ENCODE results near the gene RPL38. TPM values are rescaled to one million over a fixed set of nuclear protein-coding genes. Genes with fewer than 3 reads are reported as not detected.

The RPL38 gene
- total and polyA plus RNA-seq, 2 of the 4 experiments (the other 2 are of a cell fraction): 111 to 527 TPM

DNA sequence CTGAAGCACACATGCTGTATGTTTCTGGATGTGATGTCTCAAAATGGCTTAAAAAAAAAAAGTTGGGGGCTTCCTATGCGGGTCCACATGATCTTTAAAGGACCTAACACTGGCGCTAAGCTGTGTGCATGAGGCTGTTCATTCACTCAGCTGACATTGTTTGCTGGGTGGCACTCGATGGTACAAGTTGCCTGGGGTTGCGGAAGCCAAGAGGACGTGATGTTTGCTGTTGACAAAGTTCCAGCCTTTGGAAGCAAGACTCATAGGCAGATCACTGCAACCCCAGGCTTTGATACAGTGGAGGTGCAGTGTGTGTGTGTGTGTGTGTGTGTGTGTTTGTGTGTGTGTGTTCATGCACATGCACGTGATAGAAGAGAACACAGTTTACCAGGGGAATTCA, 41.1 kb downstream of the RPL38 start:
- Histone ChIP-seq H2BK5ac (ENCODE audit: low read depth, low read length, poor library complexity, severe bottlenecking) (no peak overlapping the region), H2BK120ac (ENCODE audit: low read depth, low read length) (no peak overlapping the region), H3K27me3 (ENCODE audit: control insufficient read depth, insufficient read depth, low read length) (no peaks in the 10 kb centered on the region), H3K23ac (ENCODE audit: low read depth, low read length) (no peak overlapping the region), H2AFZ (replicated peaks; ENCODE audit: low read length, poor library complexity) (no peak overlapping the region), H4K20me1 (ENCODE audit: insufficient read depth, low read length) (no peaks in the 10 kb centered on the region), H3K4ac (ENCODE audit: low read depth, low read length) (no peak overlapping the region), H3K9me1 (ENCODE audit: insufficient read depth, low read length) (no peaks in the 10 kb centered on the region), H3K36me3 (ENCODE audit: control insufficient read depth, insufficient read depth, low read length) (no peaks in the 10 kb centered on the region), H3K27ac (ENCODE audit: insufficient read depth, low read length) (no peak overlapping the region), H3K4me2 (ENCODE audit: low read depth, low read length) (no peak overlapping the region), H3K4me1 (ENCODE audit: control insufficient read depth, insufficient read depth, low read length) (no peaks in the 10 kb centered on the region), H4K5ac (ENCODE audit: low read depth, low read length) (no peak overlapping the region), H4K8ac (ENCODE audit: low read depth in 2 of 2, low read length in 2 of 2) (no peak overlapping the region), H3K14ac (replicated peaks; ENCODE audit: low read depth, low read length) (no peak overlapping the region), H2BK20ac (ENCODE audit: low read depth, low read length) (no peak overlapping the region), H2AK5ac (ENCODE audit: low read depth, low read length) (no peak overlapping the region), H3K9ac (ENCODE audit: low read depth, low read length) (no peak overlapping the region), H3K18ac (ENCODE audit: low read depth, low read length) (no peak overlapping the region), H3K9me3 (ENCODE audit: control insufficient read depth, insufficient read depth, low read length) (no peaks in the 10 kb centered on the region), H2AK9ac (replicated peaks; ENCODE audit: low read depth, low read length, poor library complexity) (no peak overlapping the region), H3K56ac (ENCODE audit: extremely low read depth, insufficient read depth, low read length) (no peak overlapping the region), H4K91ac (ENCODE audit: insufficient read depth, low read depth, low read length) (no peak overlapping the region), H3K4me3 (ENCODE audit: insufficient read depth, low read depth, low read length) (no peak overlapping the region), H2BK15ac (ENCODE audit: low read depth, low read length) (no peak overlapping the region), H3K79me1 (ENCODE audit: low read depth in 1 of 2, low read length in 2 of 2) (no peaks in the 10 kb centered on the region)
- CTCF ChIA-PET: no interaction called here
- ATAC-seq (ENCODE audit: low read depth): no peak
- no peak for DNase-seq
- WGBS, 2 experiments (ENCODE audit: extremely low coverage in 2 of 2, insufficient read length in 1 of 2): 72% methylated on average over 2 of the region's 6 CpGs; no CpG with 5 or more reads in 1 of the 2 experiments
- no TSS peak for BruUV-seq (replicated peaks)
- POLR2A ChIA-PET (ENCODE audit: unreplicated experiment): no interaction called here
- no peak for TF ChIP-seq RCOR1 (IDR thresholded peaks at IDR 0.05; ENCODE audit: insufficient replicate concordance, low read length)
- TF ChIP-seq CEBPB (IDR thresholded peaks at IDR 0.05; ENCODE audit: low read depth, low read length): no peak
- no peak for TF ChIP-seq FOS (IDR thresholded peaks at IDR 0.05; ENCODE audit: low read depth, low read length)
- TF ChIP-seq CHD1 (IDR thresholded peaks at IDR 0.05; ENCODE audit: low read depth, low read length): no peak
- no peak for TF ChIP-seq RFX5 (IDR thresholded peaks at IDR 0.05; ENCODE audit: low read depth, low read length)
- TF ChIP-seq SMC3 (IDR thresholded peaks at IDR 0.05; ENCODE audit: low read depth, low read length): no peak
- in situ Hi-C loops (cut with MboI; ENCODE audit: low sequenced_read_pairs): no loop called here
- dilution Hi-C loops (cut with HindIII; ENCODE audit: low sequenced_read_pairs, unreplicated experiment): no loop called here
- intact Hi-C loops (cut with micrococcal nuclease): no loop called here
